ENCODE data around the gene SPTA1. TPM values are rescaled to one million over a fixed set of nuclear protein-coding genes. Genes with fewer than 3 reads are reported as not detected.

SPTA1 gene
- total RNA-seq, 2 experiments from 2014 or later = not detected

DNA sequence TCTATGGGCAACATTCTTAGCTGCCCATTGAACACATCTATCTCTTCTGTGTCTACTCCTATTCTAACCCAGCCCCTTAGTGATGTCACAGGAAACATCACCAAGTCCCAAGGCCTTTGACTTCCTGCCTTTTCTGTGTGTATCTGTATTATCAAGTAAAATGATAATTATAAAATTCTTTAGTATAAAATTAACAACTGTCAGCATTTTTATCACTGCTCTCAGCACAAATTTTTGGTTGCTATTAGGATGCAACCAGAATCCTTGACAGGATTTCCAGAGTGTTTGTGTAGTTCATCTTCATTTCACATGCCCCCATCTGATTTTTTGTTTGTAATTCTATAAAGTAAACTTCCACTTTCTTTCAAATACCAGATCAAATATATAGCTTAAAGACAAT lies 47.6 kb downstream of the SPTA1 start:
- H3K4me1 Mint-ChIP-seq (ENCODE audit: low read depth) = no peaks in the 10 kb centered on the region
- no peak overlapping the region for H3K27ac Mint-ChIP-seq
- POLR2A ChIA-PET = no interaction called here
- no peaks in the 10 kb centered on the region for H3K9me3 Mint-ChIP-seq
- no peaks in the 10 kb centered on the region for H3K9me3 ChIP-seq (ENCODE audit: control insufficient read depth in 1 of 2, insufficient read depth in 1 of 2, low read length in 2 of 2)
- ATAC-seq (ENCODE audit: poor library complexity) (no peak), DNase-seq (no peak)
- no peaks in the 10 kb centered on the region for H3K36me3 Mint-ChIP-seq (ENCODE audit: low read depth)
- no peak overlapping the region for H3K4me3 Mint-ChIP-seq
- no peaks in the 10 kb centered on the region for H3K4me1 ChIP-seq (ENCODE audit: insufficient read depth, low read length)
- TF ChIP-seq, protein P1, sequence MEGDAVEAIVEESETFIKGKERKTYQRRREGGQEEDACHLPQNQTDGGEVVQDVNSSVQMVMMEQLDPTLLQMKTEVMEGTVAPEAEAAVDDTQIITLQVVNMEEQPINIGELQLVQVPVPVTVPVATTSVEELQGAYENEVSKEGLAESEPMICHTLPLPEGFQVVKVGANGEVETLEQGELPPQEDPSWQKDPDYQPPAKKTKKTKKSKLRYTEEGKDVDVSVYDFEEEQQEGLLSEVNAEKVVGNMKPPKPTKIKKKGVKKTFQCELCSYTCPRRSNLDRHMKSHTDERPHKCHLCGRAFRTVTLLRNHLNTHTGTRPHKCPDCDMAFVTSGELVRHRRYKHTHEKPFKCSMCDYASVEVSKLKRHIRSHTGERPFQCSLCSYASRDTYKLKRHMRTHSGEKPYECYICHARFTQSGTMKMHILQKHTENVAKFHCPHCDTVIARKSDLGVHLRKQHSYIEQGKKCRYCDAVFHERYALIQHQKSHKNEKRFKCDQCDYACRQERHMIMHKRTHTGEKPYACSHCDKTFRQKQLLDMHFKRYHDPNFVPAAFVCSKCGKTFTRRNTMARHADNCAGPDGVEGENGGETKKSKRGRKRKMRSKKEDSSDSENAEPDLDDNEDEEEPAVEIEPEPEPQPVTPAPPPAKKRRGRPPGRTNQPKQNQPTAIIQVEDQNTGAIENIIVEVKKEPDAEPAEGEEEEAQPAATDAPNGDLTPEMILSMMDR (IDR thresholded peaks at IDR 0.05) = no peak
- no peak overlapping the region for H3K4me3 ChIP-seq (ENCODE audit: low read length)
- no peak overlapping the region for H3K27ac ChIP-seq (ENCODE audit: low read depth in 1 of 2, low read length in 2 of 2)
- H3K27me3 ChIP-seq (ENCODE audit: control insufficient read depth in 1 of 2, insufficient read depth in 2 of 2, low read length in 2 of 2) = peaks cover 0 to 4% of the 10 kb centered on the region in 2 experiments
- no peaks in the 10 kb centered on the region for H3K36me3 ChIP-seq (ENCODE audit: insufficient read depth, low read length)
- no peaks in the 10 kb centered on the region for H3K27me3 Mint-ChIP-seq
- intact Hi-C loops (cut with DNase I, micrococcal nuclease) = loop anchor here in 1 of 2 experiments (2.0 kb wide), 1 partner anchor 40 kb away; no protein-coding TSS in a partner anchor
- CTCF ChIA-PET = no interaction called here

- Histone ChIP-seq H3K9me3 (ENCODE audit: control insufficient read depth in 1 of 2, insufficient read depth in 1 of 2, low read length in 2 of 2) (no peaks in the 10 kb centered on the region), H3K4me3 (ENCODE audit: low read length) (no peak overlapping the region), H3K27ac (ENCODE audit: low read depth in 1 of 2, low read length in 2 of 2) (no peak overlapping the region), H3K36me3 (ENCODE audit: insufficient read depth, low read length) (no peaks in the 10 kb centered on the region), H3K4me1 (ENCODE audit: insufficient read depth, low read length) (no peaks in the 10 kb centered on the region), H3K27me3 (ENCODE audit: control insufficient read depth in 1 of 2, insufficient read depth in 2 of 2, low read length in 2 of 2) (peaks cover 0 to 4% of the 10 kb centered on the region in 2 experiments)
- no peaks in the 10 kb centered on the region for H3K36me3 Mint-ChIP-seq (ENCODE audit: low read depth)
- H3K27ac Mint-ChIP-seq = no peak overlapping the region
- POLR2A ChIA-PET = no interaction called here
- H3K4me3 Mint-ChIP-seq = no peak overlapping the region
- TF ChIP-seq, protein P1 (IDR thresholded peaks at IDR 0.05) = no peak
- ATAC-seq (ENCODE audit: poor library complexity) (no peak), DNase-seq (no peak)
- H3K4me1 Mint-ChIP-seq (ENCODE audit: low read depth) = no peaks in the 10 kb centered on the region
- no peaks in the 10 kb centered on the region for H3K27me3 Mint-ChIP-seq
- no peaks in the 10 kb centered on the region for H3K9me3 Mint-ChIP-seq
- intact Hi-C loops (cut with DNase I, micrococcal nuclease) = loop anchor here in 1 of 2 experiments (2.0 kb wide), 1 partner anchor 41 kb away; no protein-coding TSS in a partner anchor
- CTCF ChIA-PET = no interaction called here
These were observed 48.4 kb downstream of the SPTA1 start for GRCh38 chr1:158638146-158638545.

- H3K4me1 Mint-ChIP-seq (ENCODE audit: low read depth) = no peaks in the 10 kb centered on the region
- no peak overlapping the region for H3K4me3 ChIP-seq (ENCODE audit: low read length)
- TF ChIP-seq, protein P1 (IDR thresholded peaks at IDR 0.05) = no peak
- no peak overlapping the region for H3K27ac ChIP-seq (ENCODE audit: low read depth in 1 of 2, low read length in 2 of 2)
- DNase-seq (no peak), ATAC-seq (ENCODE audit: poor library complexity) (no peak)
- CTCF ChIA-PET = no interaction called here
- intact Hi-C loops (cut with DNase I, micrococcal nuclease) = no loop called here
- no peaks in the 10 kb centered on the region for H3K36me3 Mint-ChIP-seq (ENCODE audit: low read depth)
- H3K27ac Mint-ChIP-seq = no peak overlapping the region
- POLR2A ChIA-PET = no interaction called here
- no peaks in the 10 kb centered on the region for H3K27me3 ChIP-seq (ENCODE audit: control insufficient read depth in 1 of 2, insufficient read depth in 2 of 2, low read length in 2 of 2)
- no peaks in the 10 kb centered on the region for H3K27me3 Mint-ChIP-seq
- H3K36me3 ChIP-seq (ENCODE audit: insufficient read depth, low read length) = no peaks in the 10 kb centered on the region
- H3K9me3 Mint-ChIP-seq = no peaks in the 10 kb centered on the region
- no peaks in the 10 kb centered on the region for H3K4me1 ChIP-seq (ENCODE audit: insufficient read depth, low read length)
- no peaks in the 10 kb centered on the region for H3K9me3 ChIP-seq (ENCODE audit: control insufficient read depth in 1 of 2, insufficient read depth in 1 of 2, low read length in 2 of 2)
- no peak overlapping the region for H3K4me3 Mint-ChIP-seq
These were observed 72.8 kb downstream of the SPTA1 start for GRCh38 chr1:158613764-158614163.
